ENCODE data around the gene SOCS3.

SOCS3 gene

DNA sequence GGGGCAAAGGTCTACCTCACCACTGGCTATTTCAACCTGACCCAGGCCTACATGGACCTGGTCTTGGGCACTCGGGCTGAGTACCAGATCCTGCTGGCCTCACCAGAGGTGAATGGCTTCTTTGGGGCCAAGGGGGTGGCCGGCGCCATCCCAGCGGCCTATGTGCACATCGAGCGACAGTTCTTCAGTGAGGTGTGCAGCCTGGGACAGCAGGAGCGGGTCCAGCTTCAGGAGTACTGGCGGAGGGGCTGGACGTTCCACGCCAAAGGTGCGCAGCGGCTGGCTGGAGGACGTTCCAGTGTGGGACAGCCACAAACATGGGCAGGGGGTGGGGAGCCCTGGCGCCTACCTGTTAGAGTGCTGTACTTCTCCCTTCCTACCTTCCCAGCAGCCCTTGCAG lies 43.9 kb upstream of the SOCS3 start:
- H3K27me3 ChIP-seq (replicated peaks; ENCODE audit: insufficient read depth, low read length) = no peaks in the 10 kb centered on the region
- TF ChIP-seq EZH2 (optimal IDR thresholded peaks at IDR 0.05; ENCODE audit: low read depth, low read length) = no peak
- TF ChIP-seq EZH2phosphoT487 (IDR thresholded peaks at IDR 0.05; ENCODE audit: low read length) = no peak
- TF ChIP-seq, protein P1, sequence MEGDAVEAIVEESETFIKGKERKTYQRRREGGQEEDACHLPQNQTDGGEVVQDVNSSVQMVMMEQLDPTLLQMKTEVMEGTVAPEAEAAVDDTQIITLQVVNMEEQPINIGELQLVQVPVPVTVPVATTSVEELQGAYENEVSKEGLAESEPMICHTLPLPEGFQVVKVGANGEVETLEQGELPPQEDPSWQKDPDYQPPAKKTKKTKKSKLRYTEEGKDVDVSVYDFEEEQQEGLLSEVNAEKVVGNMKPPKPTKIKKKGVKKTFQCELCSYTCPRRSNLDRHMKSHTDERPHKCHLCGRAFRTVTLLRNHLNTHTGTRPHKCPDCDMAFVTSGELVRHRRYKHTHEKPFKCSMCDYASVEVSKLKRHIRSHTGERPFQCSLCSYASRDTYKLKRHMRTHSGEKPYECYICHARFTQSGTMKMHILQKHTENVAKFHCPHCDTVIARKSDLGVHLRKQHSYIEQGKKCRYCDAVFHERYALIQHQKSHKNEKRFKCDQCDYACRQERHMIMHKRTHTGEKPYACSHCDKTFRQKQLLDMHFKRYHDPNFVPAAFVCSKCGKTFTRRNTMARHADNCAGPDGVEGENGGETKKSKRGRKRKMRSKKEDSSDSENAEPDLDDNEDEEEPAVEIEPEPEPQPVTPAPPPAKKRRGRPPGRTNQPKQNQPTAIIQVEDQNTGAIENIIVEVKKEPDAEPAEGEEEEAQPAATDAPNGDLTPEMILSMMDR (IDR thresholded peaks at IDR 0.05; ENCODE audit: low read length) = no peak
- no peaks in the 10 kb centered on the region for H3K9me2 ChIP-seq (replicated peaks; ENCODE audit: insufficient read depth, low read length)
- no peak overlapping the region for H3K27ac ChIP-seq (ENCODE audit: low read length)
- H3K79me2 ChIP-seq (ENCODE audit: low read length) = peaks cover 9% of the 10 kb centered on the region
- H3F3A ChIP-seq (ENCODE audit: insufficient read depth, low read length) = no peaks in the 10 kb centered on the region
- H3K4me2 ChIP-seq (ENCODE audit: low read depth, low read length) = no peak overlapping the region
- H2AFZ ChIP-seq (ENCODE audit: low read length) = no peak overlapping the region
- no peak overlapping the region for H3K9ac ChIP-seq (ENCODE audit: low read length)
- no peaks in the 10 kb centered on the region for H3K9me3 ChIP-seq (replicated peaks; ENCODE audit: insufficient read depth, low read length)
- no peaks in the 10 kb centered on the region for H3K36me3 ChIP-seq (replicated peaks; ENCODE audit: insufficient read depth, low read length)
- no peak overlapping the region for H3K4me3 ChIP-seq (ENCODE audit: low read length)
- no peaks in the 10 kb centered on the region for H4K20me1 ChIP-seq (ENCODE audit: insufficient read depth, low read length)
- no peak for DNase-seq
- no peaks in the 10 kb centered on the region for H3K4me1 ChIP-seq (ENCODE audit: low read length)

DNA sequence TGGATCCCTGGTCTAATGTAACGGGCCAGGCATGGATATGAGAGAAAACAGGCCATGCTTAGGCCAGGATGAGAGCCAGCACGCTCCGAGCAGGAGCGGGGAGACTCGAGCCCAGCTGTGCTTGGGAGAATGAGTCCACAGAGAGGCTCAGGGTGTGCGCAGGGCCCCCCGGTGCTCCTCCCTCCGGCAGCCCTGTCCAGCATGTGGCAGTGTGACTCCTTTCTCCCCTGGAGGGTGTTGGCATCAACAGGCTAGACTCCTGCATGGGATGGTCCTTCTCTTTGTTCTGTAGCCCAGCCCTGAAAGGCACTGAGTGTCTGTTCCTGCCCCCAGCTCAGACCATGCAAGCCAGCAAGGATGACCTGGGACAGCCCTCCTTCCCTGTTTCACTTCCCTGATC lies 42.0 kb upstream of the SOCS3 start:
- Histone ChIP-seq H3K4me3 (ENCODE audit: low read length) (no peak overlapping the region), H3K27me3 (replicated peaks; ENCODE audit: insufficient read depth, low read length) (no peaks in the 10 kb centered on the region), H3K9ac (ENCODE audit: low read length) (no peak overlapping the region), H3K9me3 (replicated peaks; ENCODE audit: insufficient read depth, low read length) (no peaks in the 10 kb centered on the region), H3K36me3 (replicated peaks; ENCODE audit: insufficient read depth, low read length) (no peaks in the 10 kb centered on the region), H2AFZ (ENCODE audit: low read length) (no peak overlapping the region), H4K20me1 (ENCODE audit: insufficient read depth, low read length) (no peaks in the 10 kb centered on the region), H3K27ac (ENCODE audit: low read length) (no peak overlapping the region), H3K4me2 (ENCODE audit: low read depth, low read length) (no peak overlapping the region), H3K79me2 (ENCODE audit: low read length) (no peaks in the 10 kb centered on the region), H3K9me2 (replicated peaks; ENCODE audit: insufficient read depth, low read length) (no peaks in the 10 kb centered on the region), H3F3A (ENCODE audit: insufficient read depth, low read length) (no peaks in the 10 kb centered on the region), H3K4me1 (ENCODE audit: low read length) (no peaks in the 10 kb centered on the region)
- no peak for DNase-seq
- no peak for TF ChIP-seq EZH2 (optimal IDR thresholded peaks at IDR 0.05; ENCODE audit: low read depth, low read length)
- TF ChIP-seq, protein P1 (IDR thresholded peaks at IDR 0.05; ENCODE audit: low read length) = no peak
- TF ChIP-seq EZH2phosphoT487 (IDR thresholded peaks at IDR 0.05; ENCODE audit: low read length) = no peak

DNA sequence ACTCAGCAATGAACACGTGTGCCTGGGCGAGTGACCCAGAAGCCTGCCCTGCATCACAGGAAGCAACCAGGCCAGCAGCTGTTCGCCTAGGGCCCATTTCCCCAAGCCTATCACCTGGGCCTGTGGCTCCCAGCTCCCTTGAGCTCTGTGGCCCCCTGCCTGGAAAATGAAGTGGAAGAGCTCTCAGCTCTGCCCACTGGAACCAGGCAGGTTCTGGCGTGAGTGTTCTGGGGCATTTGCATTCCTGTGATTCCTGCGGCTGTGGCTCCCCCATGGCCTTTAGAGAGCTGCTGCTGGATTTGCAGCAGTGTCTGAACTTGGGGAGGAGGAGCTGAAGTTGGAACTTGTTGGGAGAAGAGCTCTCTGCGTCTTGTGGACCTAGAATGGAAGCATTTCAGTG lies 41.4 kb upstream of the SOCS3 start:
- Histone ChIP-seq H3K4me3 (ENCODE audit: low read length) (no peak overlapping the region), H3K9me2 (replicated peaks; ENCODE audit: insufficient read depth, low read length) (no peaks in the 10 kb centered on the region), H4K20me1 (ENCODE audit: insufficient read depth, low read length) (no peaks in the 10 kb centered on the region), H3K79me2 (ENCODE audit: low read length) (no peaks in the 10 kb centered on the region), H3K9ac (ENCODE audit: low read length) (no peak overlapping the region), H3K9me3 (replicated peaks; ENCODE audit: insufficient read depth, low read length) (no peaks in the 10 kb centered on the region), H3K4me2 (ENCODE audit: low read depth, low read length) (no peak overlapping the region), H3F3A (ENCODE audit: insufficient read depth, low read length) (no peaks in the 10 kb centered on the region), H3K27ac (ENCODE audit: low read length) (no peak overlapping the region), H3K4me1 (ENCODE audit: low read length) (no peaks in the 10 kb centered on the region), H2AFZ (ENCODE audit: low read length) (no peak overlapping the region), H3K36me3 (replicated peaks; ENCODE audit: insufficient read depth, low read length) (no peaks in the 10 kb centered on the region), H3K27me3 (replicated peaks; ENCODE audit: insufficient read depth, low read length) (no peaks in the 10 kb centered on the region)
- TF ChIP-seq, protein P1 (IDR thresholded peaks at IDR 0.05; ENCODE audit: low read length) = no peak
- no peak for TF ChIP-seq EZH2phosphoT487 (IDR thresholded peaks at IDR 0.05; ENCODE audit: low read length)
- TF ChIP-seq EZH2 (optimal IDR thresholded peaks at IDR 0.05; ENCODE audit: low read depth, low read length) = no peak
- DNase-seq = no peak
